Endothelial cell of umbilical vein (primary cell): Measurements from ENCODE around the gene LGALS1. TPM values are rescaled to one million over a fixed set of nuclear protein-coding genes. Genes with fewer than 3 reads are reported as not detected.

Source experiments
- BruUV-seq: library from RNA; stranded (reverse); fragments of 400-500 nt; replicated peaks from 2 replicates; lab custom pipeline; 2021; lab: Mats Ljungman, UMichigan
- CTCF ChIA-PET: fragments of 300-600, 350-600 bp; sonication (Branson Sonifier 250); formaldehyde crosslinking; loops from one replicate; lab custom pipeline; 2021; ENCODE audit warnings: antibody characterized with exemption, inconsistent platforms; lab: Charles Lee
- POLR2A ChIA-PET: fragments of 300-600, 350-600 bp; sonication (Branson Sonifier 250); formaldehyde crosslinking; loops from one replicate; lab custom pipeline; 2021; ENCODE audit warnings: antibody characterized with exemption, inconsistent platforms; lab: Charles Lee
- DNase-seq: peaks from one replicate; pipeline ENCODE4 v3.0.0-alpha.2; 2011; ENCODE audit warnings: low read depth, low spot score
- FAIRE-seq: peaks from 2 replicates; lab custom pipeline; 2011; peaks lifted over from hg19 to GRCh38; lab: Jason Lieb, UNC
- H2AFZ ChIP-seq: 2 replicates; pipeline ENCODE4 v1.6.0; 2012; ENCODE audit warnings: low read depth, low read length, control low read depth, inconsistent platforms
- H3K27ac ChIP-seq: 2 replicates; pipeline ENCODE4 v1.5.1; 2011; ENCODE audit warnings: low read depth, mild to moderate bottlenecking, control low read depth, low read length, moderate library complexity; ENCODE audit not compliant: insufficient read depth
- H3K27me3 ChIP-seq, 2 experiments: 2 replicates each; pipeline versions ENCODE4 v1.6.0 to v1.6.1; 2011; ENCODE audit warnings: low read length in 2 of 2, mixed read lengths in 1 of 2; ENCODE audit not compliant: control insufficient read depth in 2 of 2, insufficient read depth in 2 of 2
- H3K36me3 ChIP-seq, 2 experiments: 2 replicates in 1 of 2; 3 replicates in 1 of 2; pipeline ENCODE4 v1.5.1; 2011; ENCODE audit warnings: low read length in 2 of 2, mild to moderate bottlenecking in 1 of 2, moderate library complexity in 1 of 2; ENCODE audit not compliant: control insufficient read depth in 2 of 2, insufficient read depth in 2 of 2; ENCODE audit errors: extremely low read depth in 1 of 2
- H3K4me1 ChIP-seq: 3 replicates; pipeline ENCODE4 v1.5.1; 2011; ENCODE audit warnings: mild to moderate bottlenecking, low read length; ENCODE audit not compliant: control insufficient read depth, insufficient read depth; ENCODE audit errors: extremely low read depth
- H3K4me2 ChIP-seq: 2 replicates; pipeline ENCODE4 v1.6.1; 2011; ENCODE audit warnings: low read length, control low read depth, mixed read lengths; ENCODE audit not compliant: insufficient read depth
- H3K4me3 ChIP-seq, 3 experiments: fragments of 200-600 bp in 1 of 3; sonication (generic), shearing (Covaris generic) in 1 of 3; replicated peaks in 1 of 3; 2 replicates each; pipeline ENCODE4 v1.5.1; 2011 to 2016; ENCODE audit warnings: control low read depth in 3 of 3, low read length in 3 of 3, mild to moderate bottlenecking in 2 of 3, inconsistent platforms in 1 of 3, low read depth in 1 of 3, moderate library complexity in 1 of 3; ENCODE audit not compliant: insufficient read depth in 1 of 3
- H3K79me2 ChIP-seq: 2 replicates; pipeline ENCODE4 v1.6.0; 2012; ENCODE audit warnings: low read length, inconsistent platforms; ENCODE audit not compliant: control insufficient read depth, insufficient read depth
- H3K9ac ChIP-seq: replicated peaks from 2 replicates; pipeline ENCODE3; 2011; ENCODE audit warnings: low read length, control low read depth; ENCODE audit not compliant: insufficient read depth; ENCODE audit errors: extremely low read depth
- H3K9me1 ChIP-seq: replicated peaks from 3 replicates; pipeline ENCODE4 v1.6.0; 2011; ENCODE audit warnings: mild to moderate bottlenecking, low read length; ENCODE audit not compliant: control insufficient read depth, insufficient read depth; ENCODE audit errors: extremely low read depth
- H3K9me3 ChIP-seq: replicated peaks from 2 replicates; pipeline ENCODE4 v1.5.1; 2012; ENCODE audit warnings: low read length, inconsistent platforms; ENCODE audit not compliant: control insufficient read depth, insufficient read depth
- H4K20me1 ChIP-seq: replicated peaks from 2 replicates; pipeline ENCODE3; 2011; ENCODE audit warnings: mild to moderate bottlenecking, low read length; ENCODE audit not compliant: control insufficient read depth, insufficient read depth; ENCODE audit errors: extremely low read depth
- EZH2 ChIP-seq: IDR thresholded peaks from 2 replicates; pipeline ENCODE4 v1.6.1; 2012; ENCODE audit warnings: borderline replicate concordance, low read depth, mild to moderate bottlenecking, moderate library complexity, low read length, inconsistent platforms; ENCODE audit not compliant: severe bottlenecking
- FOS ChIP-seq: IDR thresholded peaks from 2 replicates; pipeline ENCODE4 v1.6.1; 2011; ENCODE audit warnings: mild to moderate bottlenecking, low read length, moderate library complexity, borderline replicate concordance; ENCODE audit not compliant: insufficient read depth
- GATA2 ChIP-seq: IDR thresholded peaks from 2 replicates; pipeline ENCODE4 v1.7.0; 2011; ENCODE audit warnings: low read depth, mild to moderate bottlenecking, moderate library complexity, mixed read lengths, low read length; ENCODE audit not compliant: insufficient read length, insufficient read depth
- JUN ChIP-seq: IDR thresholded peaks from 2 replicates; pipeline ENCODE4 v1.6.1; 2011; ENCODE audit warnings: borderline replicate concordance, low read depth; ENCODE audit not compliant: insufficient read length, insufficient read depth
- MYC ChIP-seq: IDR thresholded peaks from one replicate; pipeline ENCODE4 v1.6.1; 2011; ENCODE audit warnings: mild to moderate bottlenecking, low read depth, low read length
- POLR2A ChIP-seq: IDR thresholded peaks from 2 replicates; pipeline ENCODE4 v1.6.1; 2012; ENCODE audit warnings: low read depth, mild to moderate bottlenecking, control low read depth, low read length
- POLR2AphosphoS5 ChIP-seq: IDR thresholded peaks from 2 replicates; pipeline ENCODE4 v1.6.1; 2012; ENCODE audit warnings: low read depth, mild to moderate bottlenecking, control low read depth, low read length, moderate library complexity; ENCODE audit not compliant: insufficient read depth
- dilution Hi-C: fragments of 300-500 bp; cut with MboI; formaldehyde crosslinking; loops from one replicate; pipeline ENCODE4 v1.15.0; 2019; ENCODE audit warnings: low sequenced_read_pairs; ENCODE audit not compliant: extremely low pct_ligation_motif_present
- intact Hi-C: fragments of 100-400 bp; cut with micrococcal nuclease; formaldehyde crosslinking; loops from one replicate; pipeline ENCODE4 v1.10.0; 2022
- polyA plus RNA-seq, 4 experiments: library from polyadenylated mRNA; depleted of rRNA in 3 of 4; stranded (reverse) in 3 of 4; unstranded in 1 of 4; fragments of >200 nt; gene quantifications; 2 replicates each; pipeline versions ENCODE4 v1.2.1 to v1.2.3, GENCODE V29; 2011 to 2012; ENCODE audit warnings: missing spikeins in 1 of 4
- total RNA-seq: library from RNA; stranded (reverse); gene quantifications from 2 replicates; pipeline ENCODE4 v1.2.3, GENCODE V29; 2021
- TF ChIP-seq, protein P1 (sequence below): IDR thresholded peaks from 2 replicates; pipeline ENCODE4 v1.6.1; 2011; ENCODE audit not compliant: insufficient read depth, insufficient read length
- TF ChIP-seq, protein P2 (sequence below), 2 donors: IDR thresholded peaks; 1 replicate in 1 of 2; 2 replicates in 1 of 2; pipeline ENCODE4 v1.5.1; 2011; ENCODE audit warnings: low read length in 2 of 2, mild to moderate bottlenecking in 2 of 2, moderate library complexity in 2 of 2, control low read depth in 1 of 2, inconsistent platforms in 1 of 2, low read depth in 1 of 2; ENCODE audit not compliant: insufficient read depth in 1 of 2; ENCODE audit errors: extremely low read depth in 1 of 2

The LGALS1 gene
- total and polyA plus RNA-seq, 2 donors (not counting 3 experiments of a cell fraction or from before 2014, with no cell fraction given), result 2,698 to 13,642 TPM

DNA sequence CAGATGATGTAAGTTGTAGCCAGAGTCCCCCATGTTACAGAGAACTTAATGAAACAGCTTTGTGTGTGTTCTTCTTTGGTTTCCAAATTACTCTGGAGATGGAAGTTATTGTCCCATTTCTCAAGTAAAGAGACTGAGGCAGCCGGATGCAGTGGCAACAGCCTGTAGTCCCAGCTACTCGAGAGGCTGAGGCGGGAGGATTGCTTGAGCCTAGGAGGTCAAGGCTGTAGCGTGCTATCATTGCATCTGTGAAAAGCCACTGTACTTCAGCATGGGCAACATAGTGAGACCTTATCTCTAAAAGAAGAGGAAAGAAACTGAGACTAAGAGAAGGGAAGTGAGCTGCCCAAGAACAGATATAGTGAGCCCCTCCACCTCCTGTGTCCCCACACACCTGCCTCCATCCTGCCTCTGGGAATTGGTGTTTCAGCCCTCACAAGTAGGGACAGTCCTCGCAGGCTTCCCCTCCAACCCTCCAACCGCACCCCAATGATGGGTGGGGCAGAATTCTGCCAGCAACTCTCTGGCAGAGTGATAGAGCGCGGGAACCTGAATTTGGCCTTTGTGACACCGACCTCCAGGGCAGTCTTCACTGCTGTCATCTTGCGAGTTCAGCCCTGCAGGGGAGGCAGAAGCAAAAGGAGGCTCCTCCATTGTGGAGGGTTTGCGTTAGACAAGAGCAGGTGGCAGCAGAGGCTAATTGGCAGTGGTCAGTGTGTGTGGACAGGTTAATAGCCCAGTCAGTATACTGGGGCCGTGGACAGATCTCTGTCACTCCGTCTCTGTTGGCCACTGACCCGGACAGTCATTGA, 15.3 kb upstream of the LGALS1 start:
- peaks cover 32% of the 10 kb centered on the region for H3K79me2 ChIP-seq
- H4K20me1 ChIP-seq, result no peaks in the 10 kb centered on the region
- no peaks in the 10 kb centered on the region for H3K27me3 ChIP-seq
- peak overlapping the region in 1 of 3 experiments; percentile 53 for H3K4me3 ChIP-seq
- TF ChIP-seq POLR2A (no peak), JUN (no peak), MYC (no peak), EZH2 (no peak), GATA2 (no peak), POLR2AphosphoS5 (no peak), FOS (no peak)
- TF ChIP-seq, protein P1, sequence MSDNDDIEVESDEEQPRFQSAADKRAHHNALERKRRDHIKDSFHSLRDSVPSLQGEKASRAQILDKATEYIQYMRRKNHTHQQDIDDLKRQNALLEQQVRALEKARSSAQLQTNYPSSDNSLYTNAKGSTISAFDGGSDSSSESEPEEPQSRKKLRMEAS, result no peak
- TF ChIP-seq, protein P2, sequence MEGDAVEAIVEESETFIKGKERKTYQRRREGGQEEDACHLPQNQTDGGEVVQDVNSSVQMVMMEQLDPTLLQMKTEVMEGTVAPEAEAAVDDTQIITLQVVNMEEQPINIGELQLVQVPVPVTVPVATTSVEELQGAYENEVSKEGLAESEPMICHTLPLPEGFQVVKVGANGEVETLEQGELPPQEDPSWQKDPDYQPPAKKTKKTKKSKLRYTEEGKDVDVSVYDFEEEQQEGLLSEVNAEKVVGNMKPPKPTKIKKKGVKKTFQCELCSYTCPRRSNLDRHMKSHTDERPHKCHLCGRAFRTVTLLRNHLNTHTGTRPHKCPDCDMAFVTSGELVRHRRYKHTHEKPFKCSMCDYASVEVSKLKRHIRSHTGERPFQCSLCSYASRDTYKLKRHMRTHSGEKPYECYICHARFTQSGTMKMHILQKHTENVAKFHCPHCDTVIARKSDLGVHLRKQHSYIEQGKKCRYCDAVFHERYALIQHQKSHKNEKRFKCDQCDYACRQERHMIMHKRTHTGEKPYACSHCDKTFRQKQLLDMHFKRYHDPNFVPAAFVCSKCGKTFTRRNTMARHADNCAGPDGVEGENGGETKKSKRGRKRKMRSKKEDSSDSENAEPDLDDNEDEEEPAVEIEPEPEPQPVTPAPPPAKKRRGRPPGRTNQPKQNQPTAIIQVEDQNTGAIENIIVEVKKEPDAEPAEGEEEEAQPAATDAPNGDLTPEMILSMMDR (IDR thresholded peaks at IDR 0.05; ENCODE audit: extremely low read depth in 1 of 2, insufficient read depth in 1 of 2, low read depth in 1 of 2, low read length in 2 of 2), result no peak
- intact Hi-C loops (no loop called here), dilution Hi-C loops (no loop called here)
- CTCF ChIA-PET, result interaction anchor here (1.7 to 8.6 kb wide), 10 partner anchors 10 to 203 kb away, joined by 6 to 220 read pairs (median 13); partner anchors contain the start of genes LGALS1 and NOL12
- POLR2A ChIA-PET, result no interaction called here
- no peak for DNase-seq
- H3K9me3 ChIP-seq, result no peaks in the 10 kb centered on the region
- TSS peak; percentile 18 for BruUV-seq
- H3K9me1 ChIP-seq, result no peaks in the 10 kb centered on the region
- peaks cover 0 to 2% of the 10 kb centered on the region in 2 experiments for H3K36me3 ChIP-seq
- H2AFZ ChIP-seq, result no peak overlapping the region
- peak overlapping the region; percentile 78 for H3K4me2 ChIP-seq
- no peak for FAIRE-seq
- peaks cover 17% of the 10 kb centered on the region for H3K4me1 ChIP-seq
- H3K9ac ChIP-seq, result no peak overlapping the region
- no peak overlapping the region for H3K27ac ChIP-seq
